Spleen (tissue), 11 donors: Measurements from ENCODE around the gene PTMS. TPM values are rescaled to one million over a fixed set of nuclear protein-coding genes. Genes with fewer than 3 reads are reported as not detected.

Source experiments
- DNase-seq: peaks from one replicate; pipeline ENCODE4 v3.0.0-alpha.2; 2020
- H3K27ac ChIP-seq, 8 donors: fragments of 200-600 bp; sonication (generic) in 7 of 8; 1 replicate in 4 of 8; 2 replicates in 4 of 8; pipeline versions ENCODE4 v1.5.0 to v1.8.0; 2016 to 2021; ENCODE audit warnings: inconsistent platforms in 4 of 8, mild to moderate bottlenecking in 4 of 8, moderate library complexity in 1 of 8
- H3K27me3 ChIP-seq, 7 donors: fragments of 200-600 bp; sonication (generic) in 6 of 7; replicated peaks in 1 of 7; 1 replicate in 4 of 7; 2 replicates in 3 of 7; pipeline versions ENCODE4 v1.5.0 to v1.8.0; 2016 to 2021; ENCODE audit warnings: inconsistent platforms in 3 of 7, mild to moderate bottlenecking in 1 of 7
- H3K36me3 ChIP-seq, 6 donors: fragments of 200-600 bp; sonication (generic) in 5 of 6; 1 replicate in 4 of 6; 2 replicates in 2 of 6; pipeline versions ENCODE4 v1.5.0 to v1.8.0; 2016 to 2021; ENCODE audit warnings: inconsistent platforms in 2 of 6
- H3K4me1 ChIP-seq, 6 donors: fragments of 200-600 bp; sonication (generic) in 5 of 6; 1 replicate in 3 of 6; 2 replicates in 3 of 6; pipeline versions ENCODE4 v1.5.0 to v1.8.0; 2016 to 2021; ENCODE audit warnings: inconsistent platforms in 3 of 6
- H3K4me3 ChIP-seq, 8 donors: fragments of 200-600 bp; sonication (generic) in 7 of 8; 1 replicate in 4 of 8; 2 replicates in 4 of 8; pipeline versions ENCODE4 v1.5.0 to v1.8.0; 2016 to 2021; ENCODE audit warnings: inconsistent platforms in 4 of 8, mild to moderate bottlenecking in 4 of 8, moderate library complexity in 2 of 8
- H3K9me3 ChIP-seq, 8 donors: fragments of 200-600 bp; sonication (generic) in 7 of 8; 1 replicate in 4 of 8; 2 replicates in 4 of 8; pipeline versions ENCODE4 v1.5.0 to v1.8.0; 2016 to 2021; ENCODE audit warnings: inconsistent platforms in 4 of 8
- POLR2A ChIP-seq, 3 donors: fragments of 450-650 bp; IDR thresholded peaks; one replicate each; pipeline ENCODE4 v1.5.1; 2017; ENCODE audit warnings: antibody characterized with exemption in 3 of 3, mild to moderate bottlenecking in 1 of 3
- POLR2AphosphoS5 ChIP-seq, 3 donors: sonication (generic); formaldehyde crosslinking; IDR thresholded peaks; one replicate each; pipeline ENCODE4 v1.5.1; 2017; ENCODE audit warnings: antibody characterized with exemption in 3 of 3
- WGBS, 5 donors: extraction: QIAGEN DNeasy Blood & Tissue Kit in 3 of 5; methylation state at CpG; one replicate each; pipeline versions ENCODE4 v1.1.5 to v1.1.7; 2013 to 2018; 5-methylcytosine and 5-hydroxymethylcytosine counted together
- intact Hi-C: fragments of 100-400 bp; cut with DNase I; formaldehyde crosslinking; loops from one replicate; pipeline ENCODE4 v1.15.0; 2023; ENCODE audit warnings: low total_unique reads
- polyA plus RNA-seq, 3 donors: library from polyadenylated mRNA; stranded (reverse); fragments of 200-250 nt; gene quantifications; one replicate each; pipeline ENCODE4 v1.2.1, GENCODE V29; 2013
- total RNA-seq, 7 donors: library from RNA; depleted of rRNA in 3 of 7; stranded (reverse); fragments of >200 nt in 3 of 7; fragmentation: NEBNext Ultra II Directional in 4 of 7; extraction: Animal tissue kit (Norgen Biotek cat#: 25700) in 4 of 7; gene quantifications; one replicate each; pipeline versions ENCODE4 v1.1.0 to v1.2.1, GENCODE V29; 2016 to 2021
- TF ChIP-seq, protein P1 (sequence below), 11 experiments: fragments of 200-600 bp in 7 of 11; fragments of 450-650 bp in 4 of 11; sonication (generic) in 4 of 11; IDR thresholded peaks in 8 of 11; conservative IDR thresholded peaks in 3 of 11; 1 replicate in 7 of 11; 2 replicates in 4 of 11; pipeline versions ENCODE4 v1.4.0 to v1.8.0; 2016 to 2021; ENCODE audit warnings: antibody characterized with exemption in 11 of 11, inconsistent platforms in 4 of 11, mild to moderate bottlenecking in 1 of 11
- donor health status: healthy with polysubstance abuse.
- donor health status: DM: no; HTN: no; CAD: no; lungs with moderate emphysema.
- donor health status: DM: no; HTN: no; CAD: no.
- donor health status: Bipolar disorder and iron deficiency.
- donor health status: healthy.
- donor health status: DM: no; HTN: no; CAD: no.
- donor health status: DM: yes; HTN: yes; CAD: no.

The PTMS gene
- total and polyA plus RNA-seq, 10 donors: 47.4 to 169 (median 89.2) TPM

DNA sequence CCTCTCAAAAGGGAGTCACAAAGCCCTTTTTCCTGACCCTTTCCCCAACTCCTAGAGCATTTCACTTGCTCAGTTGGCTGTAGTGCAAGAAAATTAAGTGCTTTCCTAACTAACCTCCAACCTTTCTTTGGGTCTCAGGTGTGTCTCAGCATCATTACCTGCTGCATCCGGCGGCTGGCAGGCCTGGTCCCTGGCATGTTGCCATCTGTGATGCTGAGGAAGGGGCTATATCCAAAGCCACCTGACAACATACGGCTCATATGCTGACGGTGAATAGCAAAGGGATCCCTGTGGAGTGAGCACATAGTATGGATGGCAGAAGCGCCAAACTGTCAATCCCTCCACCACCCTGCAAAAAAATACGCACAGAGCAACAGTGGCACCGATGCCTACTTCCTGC lies 14.4 kb upstream of the PTMS start:
- peaks cover 0 to 54% (median 46%) of the 10 kb centered on the region in 6 donors for H3K36me3 ChIP-seq
- intact Hi-C loops: loop anchor here (10.0 kb wide), 1 partner anchor 73 kb away; the partner anchor contains the start of genes GPR162 and P3H3
- H3K27ac ChIP-seq: peak overlapping the region in 5 of 8 donors; percentile 97 to 99 (median 98)
- WGBS, 5 donors: 81 to 91% (median 85%) methylated on average over 7 of the region's 7 CpGs
- no peak for DNase-seq
- TF ChIP-seq POLR2A (IDR thresholded peaks at IDR 0.05) (no peak), POLR2AphosphoS5 (IDR thresholded peaks at IDR 0.05) (no peak)
- TF ChIP-seq, protein P1, sequence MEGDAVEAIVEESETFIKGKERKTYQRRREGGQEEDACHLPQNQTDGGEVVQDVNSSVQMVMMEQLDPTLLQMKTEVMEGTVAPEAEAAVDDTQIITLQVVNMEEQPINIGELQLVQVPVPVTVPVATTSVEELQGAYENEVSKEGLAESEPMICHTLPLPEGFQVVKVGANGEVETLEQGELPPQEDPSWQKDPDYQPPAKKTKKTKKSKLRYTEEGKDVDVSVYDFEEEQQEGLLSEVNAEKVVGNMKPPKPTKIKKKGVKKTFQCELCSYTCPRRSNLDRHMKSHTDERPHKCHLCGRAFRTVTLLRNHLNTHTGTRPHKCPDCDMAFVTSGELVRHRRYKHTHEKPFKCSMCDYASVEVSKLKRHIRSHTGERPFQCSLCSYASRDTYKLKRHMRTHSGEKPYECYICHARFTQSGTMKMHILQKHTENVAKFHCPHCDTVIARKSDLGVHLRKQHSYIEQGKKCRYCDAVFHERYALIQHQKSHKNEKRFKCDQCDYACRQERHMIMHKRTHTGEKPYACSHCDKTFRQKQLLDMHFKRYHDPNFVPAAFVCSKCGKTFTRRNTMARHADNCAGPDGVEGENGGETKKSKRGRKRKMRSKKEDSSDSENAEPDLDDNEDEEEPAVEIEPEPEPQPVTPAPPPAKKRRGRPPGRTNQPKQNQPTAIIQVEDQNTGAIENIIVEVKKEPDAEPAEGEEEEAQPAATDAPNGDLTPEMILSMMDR (IDR thresholded peaks at IDR 0.05 in 8 of 11, conservative IDR thresholded peaks at IDR 0.05 in 3 of 11): no peak
- peaks cover 16 to 37% (median 25%) of the 10 kb centered on the region in 6 donors for H3K4me1 ChIP-seq
- peak overlapping the region in 4 of 8 donors; percentile 60 to 88 (median 62) for H3K4me3 ChIP-seq
- no peaks in the 10 kb centered on the region for H3K27me3 ChIP-seq
- no peaks in the 10 kb centered on the region for H3K9me3 ChIP-seq

DNA sequence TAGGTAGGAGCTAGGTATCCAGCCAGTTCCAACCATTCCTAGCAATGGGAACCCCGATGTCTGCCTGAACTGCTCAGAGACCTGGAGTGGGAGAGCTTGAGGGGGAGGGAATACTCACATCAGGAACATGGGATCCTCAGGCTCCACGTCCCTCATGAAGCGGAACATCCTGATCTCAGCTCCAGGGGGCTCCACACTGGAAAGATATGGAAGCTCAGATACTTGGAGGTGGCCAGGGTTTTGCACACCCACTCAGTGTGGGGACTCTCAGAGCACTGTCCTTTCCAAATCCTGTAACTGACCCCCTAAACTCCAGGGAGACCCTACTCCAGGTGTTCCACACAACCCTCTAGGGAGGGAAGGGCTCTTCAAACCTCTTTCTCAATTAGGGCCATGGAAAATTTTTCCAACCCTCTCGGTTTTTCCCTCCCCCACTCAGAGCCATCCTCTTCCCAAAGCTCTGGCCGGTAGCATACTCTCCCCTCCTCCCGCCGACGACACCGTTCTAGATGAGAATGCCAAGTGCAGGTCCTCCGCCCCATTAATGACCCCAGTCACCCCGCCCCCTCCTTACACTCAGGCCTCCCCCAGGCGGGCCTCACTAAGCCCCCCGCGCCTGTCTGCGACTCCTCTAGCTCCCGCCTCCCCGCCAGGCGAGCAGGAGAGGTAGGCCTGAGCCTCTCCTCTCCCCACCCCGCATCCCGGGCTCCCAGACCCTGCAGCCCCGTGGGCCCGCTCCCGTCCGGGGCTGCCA lies 13.8 kb upstream of the PTMS start:
- intact Hi-C loops: loop anchor here (10.0 kb wide), 1 partner anchor 72 kb away; the partner anchor contains the start of genes GPR162 and P3H3
- Histone ChIP-seq H3K4me3 (peak overlapping the region; percentile 57 to 90 (median 65)), H3K27ac (peak overlapping the region; percentile 96 to 99 (median 98)), H3K27me3 (no peaks in the 10 kb centered on the region), H3K9me3 (no peaks in the 10 kb centered on the region), H3K36me3 (peaks cover 0 to 48% (median 42%) of the 10 kb centered on the region in 6 donors), H3K4me1 (peaks cover 16 to 37% (median 25%) of the 10 kb centered on the region in 6 donors)
- no peak for DNase-seq
- no peak for TF ChIP-seq POLR2AphosphoS5 (IDR thresholded peaks at IDR 0.05)
- TF ChIP-seq, protein P1 (IDR thresholded peaks at IDR 0.05 in 8 of 11, conservative IDR thresholded peaks at IDR 0.05 in 3 of 11): peak in 2 of 11 experiments; percentile 22 to 36
- WGBS, 5 donors: 7 to 10% (median 8%) methylated on average over 19 to 24 of the region's 24 CpGs

DNA sequence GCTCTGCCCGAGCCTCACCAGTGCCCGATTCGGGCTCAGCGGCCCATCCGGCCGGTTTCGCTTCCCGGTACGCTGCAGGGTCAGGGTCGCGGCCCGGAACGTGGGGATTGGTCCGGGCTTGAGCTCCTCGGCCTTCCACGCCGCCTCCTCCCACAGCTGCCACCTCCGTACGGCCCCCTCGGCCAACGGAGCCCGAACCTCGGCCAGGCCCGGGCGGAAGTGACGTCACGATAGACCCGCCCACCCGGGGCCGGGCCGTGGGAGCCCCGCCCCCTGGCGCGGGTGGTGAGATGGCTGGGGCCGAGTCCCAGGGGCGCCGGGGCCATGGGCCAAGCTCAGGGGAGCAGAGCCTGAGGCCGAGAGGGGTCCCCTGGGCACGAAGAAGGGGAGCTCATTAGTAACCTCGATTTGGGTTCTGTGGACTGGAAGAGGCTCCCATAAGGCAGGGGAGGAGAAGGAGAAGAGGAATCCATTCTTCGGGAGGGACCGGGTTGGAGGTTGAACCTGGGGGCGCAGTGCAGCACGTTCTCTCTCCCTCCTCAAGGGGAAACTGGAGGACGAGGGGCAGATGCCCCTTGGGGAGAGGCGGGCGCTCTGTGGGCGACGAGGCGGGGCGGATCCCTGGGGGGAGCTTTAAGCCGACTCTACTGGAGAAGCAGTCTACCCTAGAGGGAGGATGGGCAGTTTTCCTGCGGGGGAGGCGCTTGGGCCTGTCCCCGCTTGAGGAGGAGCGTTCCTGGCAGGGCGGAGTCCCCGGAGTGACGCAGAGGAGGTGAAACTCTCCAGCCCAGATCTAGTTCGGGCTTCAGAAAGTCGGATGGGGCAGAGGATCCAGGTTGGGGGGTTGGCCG lies 13.0 kb upstream of the PTMS start, which contains the start of gene MLF2:
MLF2 (minus strand) TSS at position 221 of the 851 bp plus-strand sequence. CDS start 807 bp downstream, outside the sequence.
- WGBS, 5 donors: 0 to 1% (median 0%) methylated on average over 29 to 62 of the region's 62 CpGs

More for the DNA sequence above, 13.0 kb upstream of the PTMS start, which contains the start of gene MLF2:
- Histone ChIP-seq H3K4me3 (peak within 1 kb of the TSS; percentile 57 to 90 (median 65)), H3K9me3 (no peaks in the 10 kb centered on the region), H3K27ac (peak within 1 kb of the TSS; percentile 96 to 99 (median 98)), H3K27me3 (no peaks in the 10 kb centered on the region), H3K36me3 (peaks cover 0 to 40% (median 34%) of the 10 kb centered on the region in 6 donors), H3K4me1 (peaks cover 16 to 37% (median 25%) of the 10 kb centered on the region in 6 donors)
- peak in 2 of 3 donors; percentile 62 to 81 for TF ChIP-seq POLR2A (IDR thresholded peaks at IDR 0.05)
- peak; percentile 96 to 99 (median 97) for TF ChIP-seq POLR2AphosphoS5 (IDR thresholded peaks at IDR 0.05)
- TF ChIP-seq, protein P1 (IDR thresholded peaks at IDR 0.05 in 8 of 11, conservative IDR thresholded peaks at IDR 0.05 in 3 of 11): peak; percentile 97 to 100 (median 98)
- intact Hi-C loops: loop anchor here (10.0 kb wide), 1 partner anchor 72 kb away; the partner anchor contains the start of genes GPR162 and P3H3
- DNase-seq: peak; percentile 99
